Effector memory CD4-positive, alpha-beta T cell (primary cell): ENCODE results near the gene FANCB.

ENCODE experiments used
- DNase-seq, 3 donors: peaks; one replicate each; pipeline ENCODE4 v3.0.0-alpha.2; 2020
- H3K27ac ChIP-seq: 2 replicates; pipeline ENCODE4 v1.7.0; 2013; ENCODE audit warnings: mild to moderate bottlenecking, low read length, moderate library complexity; ENCODE audit not compliant: insufficient read depth, poor library complexity, severe bottlenecking
- H3K27me3 ChIP-seq: replicated peaks from 2 replicates; pipeline ENCODE4 v1.7.0; 2013; ENCODE audit warnings: mild to moderate bottlenecking, low read length; ENCODE audit not compliant: insufficient read depth, control insufficient read depth, poor library complexity, severe bottlenecking
- H3K36me3 ChIP-seq: 2 replicates; pipeline ENCODE4 v1.7.0; 2013; ENCODE audit warnings: mild to moderate bottlenecking, low read length, moderate library complexity; ENCODE audit not compliant: control insufficient read depth, insufficient read depth
- H3K4me1 ChIP-seq: 2 replicates; pipeline ENCODE4 v1.7.0; 2013; ENCODE audit warnings: low read length, mild to moderate bottlenecking; ENCODE audit not compliant: control insufficient read depth, insufficient read depth, poor library complexity, severe bottlenecking
- H3K4me3 ChIP-seq: 2 replicates; pipeline ENCODE4 v1.7.0; 2013; ENCODE audit warnings: low read length, low read depth, mild to moderate bottlenecking; ENCODE audit not compliant: insufficient read depth, poor library complexity, severe bottlenecking
- H3K9me3 ChIP-seq: 2 replicates; pipeline ENCODE4 v1.7.0; 2013; ENCODE audit warnings: mild to moderate bottlenecking, low read length, moderate library complexity; ENCODE audit not compliant: control insufficient read depth

FANCB gene

GRCh38 chrX:14802943-14803710 lies 69.7 kb downstream of the FANCB start:
- no peak overlapping the region for H3K27ac ChIP-seq
- DNase-seq, result no peak
- H3K9me3 ChIP-seq, result no peaks in the 10 kb centered on the region
- no peak overlapping the region for H3K4me3 ChIP-seq
- H3K4me1 ChIP-seq, result no peaks in the 10 kb centered on the region
- H3K27me3 ChIP-seq, result no peaks in the 10 kb centered on the region
- H3K36me3 ChIP-seq, result no peaks in the 10 kb centered on the region

- Histone ChIP-seq H3K4me1 (no peaks in the 10 kb centered on the region), H3K27me3 (no peaks in the 10 kb centered on the region), H3K9me3 (no peaks in the 10 kb centered on the region), H3K36me3 (no peaks in the 10 kb centered on the region), H3K27ac (no peak overlapping the region), H3K4me3 (no peak overlapping the region)
- no peak for DNase-seq
These were observed 71.7 kb downstream of the FANCB start for GRCh38 chrX:14801136-14801535.

- DNase-seq, result no peak
- no peaks in the 10 kb centered on the region for H3K9me3 ChIP-seq
- no peaks in the 10 kb centered on the region for H3K36me3 ChIP-seq
- no peak overlapping the region for H3K4me3 ChIP-seq
- H3K27ac ChIP-seq, result no peak overlapping the region
- no peaks in the 10 kb centered on the region for H3K27me3 ChIP-seq
- H3K4me1 ChIP-seq, result no peaks in the 10 kb centered on the region
These were observed 74.0 kb downstream of the FANCB start for GRCh38 chrX:14798805-14799397.
